ENCODE results near the gene SLC6A5. TPM values are rescaled to one million over a fixed set of nuclear protein-coding genes. Genes with fewer than 3 reads are reported as not detected.

Gene SLC6A5
- total and polyA plus RNA-seq, 2 donors (not counting 3 experiments of a cell fraction or from before 2014, with no cell fraction given): not detected

- Histone ChIP-seq H3K4me1 (ENCODE audit: control insufficient read depth, extremely low read depth, insufficient read depth, low read length) (no peaks in the 10 kb centered on the region), H3K4me3 (replicated peaks in 1 of 3; ENCODE audit: insufficient read depth in 1 of 3, low read depth in 1 of 3, low read length in 3 of 3) (no peak overlapping the region), H3K9ac (replicated peaks; ENCODE audit: extremely low read depth, insufficient read depth, low read length) (no peak overlapping the region), H3K27me3 (ENCODE audit: control insufficient read depth in 2 of 2, insufficient read depth in 2 of 2, low read length in 2 of 2) (peaks cover 35 to 48% of the 10 kb centered on the region in 2 experiments), H2AFZ (ENCODE audit: low read depth, low read length) (no peak overlapping the region), H3K4me2 (ENCODE audit: insufficient read depth, low read length) (no peak overlapping the region), H4K20me1 (replicated peaks; ENCODE audit: control insufficient read depth, extremely low read depth, insufficient read depth, low read length) (no peaks in the 10 kb centered on the region), H3K9me3 (replicated peaks; ENCODE audit: control insufficient read depth, insufficient read depth, low read length) (no peaks in the 10 kb centered on the region), H3K79me2 (ENCODE audit: control insufficient read depth, insufficient read depth, low read length) (no peaks in the 10 kb centered on the region), H3K9me1 (replicated peaks; ENCODE audit: control insufficient read depth, extremely low read depth, insufficient read depth, low read length) (no peaks in the 10 kb centered on the region), H3K36me3 (ENCODE audit: control insufficient read depth in 2 of 2, extremely low read depth in 1 of 2, insufficient read depth in 2 of 2, low read length in 2 of 2) (no peaks in the 10 kb centered on the region), H3K27ac (ENCODE audit: insufficient read depth, low read depth, low read length) (no peak overlapping the region)
- FAIRE-seq (no peak), DNase-seq (ENCODE audit: low read depth, low spot score) (no peak)
- POLR2A ChIA-PET: no interaction called here
- TF ChIP-seq EZH2 (IDR thresholded peaks at IDR 0.05; ENCODE audit: borderline replicate concordance, low read depth, low read length, severe bottlenecking): peak; percentile 76
- TF ChIP-seq MAX (IDR thresholded peaks at IDR 0.05; ENCODE audit: insufficient read depth, insufficient read length): no peak
- dilution Hi-C loops (cut with MboI; ENCODE audit: extremely low pct_ligation_motif_present, low sequenced_read_pairs) (no loop called here), intact Hi-C loops (cut with micrococcal nuclease) (no loop called here)
- CTCF ChIA-PET: no interaction called here
- no TSS peak for BruUV-seq (replicated peaks)
Observed at GRCh38 chr11:20669820-20670684, 70.6 kb downstream of the SLC6A5 start.

- H4K20me1 ChIP-seq (replicated peaks; ENCODE audit: control insufficient read depth, extremely low read depth, insufficient read depth, low read length): no peaks in the 10 kb centered on the region
- no peak for DNase-seq (ENCODE audit: low read depth, low spot score)
- no peaks in the 10 kb centered on the region for H3K9me3 ChIP-seq (replicated peaks; ENCODE audit: control insufficient read depth, insufficient read depth, low read length)
- H2AFZ ChIP-seq (ENCODE audit: low read depth, low read length): no peak overlapping the region
- H3K27ac ChIP-seq (ENCODE audit: insufficient read depth, low read depth, low read length): no peak overlapping the region
- peaks cover 35 to 48% of the 10 kb centered on the region in 2 experiments for H3K27me3 ChIP-seq (ENCODE audit: control insufficient read depth in 2 of 2, insufficient read depth in 2 of 2, low read length in 2 of 2)
- no peak overlapping the region for H3K4me3 ChIP-seq (replicated peaks in 1 of 3; ENCODE audit: insufficient read depth in 1 of 3, low read depth in 1 of 3, low read length in 3 of 3)
- BruUV-seq (replicated peaks): no TSS peak
- no peaks in the 10 kb centered on the region for H3K79me2 ChIP-seq (ENCODE audit: control insufficient read depth, insufficient read depth, low read length)
- no peak overlapping the region for H3K9ac ChIP-seq (replicated peaks; ENCODE audit: extremely low read depth, insufficient read depth, low read length)
- no peaks in the 10 kb centered on the region for H3K36me3 ChIP-seq (ENCODE audit: control insufficient read depth in 2 of 2, extremely low read depth in 1 of 2, insufficient read depth in 2 of 2, low read length in 2 of 2)
- dilution Hi-C loops (cut with MboI; ENCODE audit: extremely low pct_ligation_motif_present, low sequenced_read_pairs) (no loop called here), intact Hi-C loops (cut with micrococcal nuclease) (no loop called here)
- no peaks in the 10 kb centered on the region for H3K9me1 ChIP-seq (replicated peaks; ENCODE audit: control insufficient read depth, extremely low read depth, insufficient read depth, low read length)
- TF ChIP-seq JUN (IDR thresholded peaks at IDR 0.05; ENCODE audit: borderline replicate concordance, insufficient read depth, insufficient read length, low read depth) (no peak), POLR2AphosphoS5 (IDR thresholded peaks at IDR 0.05; ENCODE audit: insufficient read depth, low read depth, low read length) (no peak), GATA2 (IDR thresholded peaks at IDR 0.05; ENCODE audit: insufficient read depth, insufficient read length, low read depth, low read length) (no peak), MAX (IDR thresholded peaks at IDR 0.05; ENCODE audit: insufficient read depth, insufficient read length) (no peak), CTCF (IDR thresholded peaks at IDR 0.05; ENCODE audit: extremely low read depth in 1 of 2, insufficient read depth in 1 of 2, low read depth in 1 of 2, low read length in 2 of 2) (no peak), FOS (IDR thresholded peaks at IDR 0.05; ENCODE audit: borderline replicate concordance, insufficient read depth, low read length) (no peak), MYC (IDR thresholded peaks at IDR 0.05; ENCODE audit: low read depth, low read length) (no peak), POLR2A (IDR thresholded peaks at IDR 0.05; ENCODE audit: low read depth, low read length) (no peak), EZH2 (IDR thresholded peaks at IDR 0.05; ENCODE audit: borderline replicate concordance, low read depth, low read length, severe bottlenecking) (no peak)
- no peak overlapping the region for H3K4me2 ChIP-seq (ENCODE audit: insufficient read depth, low read length)
- POLR2A ChIA-PET: no interaction called here
- CTCF ChIA-PET: interaction anchor here (1.4 kb wide), 1 partner anchor 23 kb away, joined by 10 read pairs; no protein-coding TSS in a partner anchor
- FAIRE-seq: no peak
- H3K4me1 ChIP-seq (ENCODE audit: control insufficient read depth, extremely low read depth, insufficient read depth, low read length): no peaks in the 10 kb centered on the region
Observed at GRCh38 chr11:20670932-20671403, 71.6 kb downstream of the SLC6A5 start.

All from endothelial cell of umbilical vein (primary cell).